ENCODE measurements around the gene SHISAL1.

The SHISAL1 gene

DNA sequence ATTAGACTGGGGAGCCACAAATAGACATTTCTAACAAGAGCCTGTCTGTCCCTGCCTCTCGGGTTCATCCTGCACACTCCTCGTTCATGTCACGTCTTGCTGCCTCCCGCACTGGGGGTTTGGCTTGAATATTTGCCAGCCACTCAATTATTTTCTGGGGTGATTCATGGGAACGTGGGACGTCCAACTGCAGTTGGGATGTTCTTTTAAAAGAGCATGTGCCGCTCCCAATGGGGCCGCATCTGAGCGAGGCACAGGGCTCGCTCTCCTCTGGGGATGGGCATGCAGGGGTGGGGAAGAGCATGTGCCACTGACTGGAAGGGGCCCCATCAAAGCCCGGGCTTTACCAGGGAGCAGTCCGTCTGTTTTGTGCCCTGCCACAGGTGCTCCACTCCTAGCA, 88.6 kb downstream of the SHISAL1 start:
- DNase-seq, result no peak

DNA sequence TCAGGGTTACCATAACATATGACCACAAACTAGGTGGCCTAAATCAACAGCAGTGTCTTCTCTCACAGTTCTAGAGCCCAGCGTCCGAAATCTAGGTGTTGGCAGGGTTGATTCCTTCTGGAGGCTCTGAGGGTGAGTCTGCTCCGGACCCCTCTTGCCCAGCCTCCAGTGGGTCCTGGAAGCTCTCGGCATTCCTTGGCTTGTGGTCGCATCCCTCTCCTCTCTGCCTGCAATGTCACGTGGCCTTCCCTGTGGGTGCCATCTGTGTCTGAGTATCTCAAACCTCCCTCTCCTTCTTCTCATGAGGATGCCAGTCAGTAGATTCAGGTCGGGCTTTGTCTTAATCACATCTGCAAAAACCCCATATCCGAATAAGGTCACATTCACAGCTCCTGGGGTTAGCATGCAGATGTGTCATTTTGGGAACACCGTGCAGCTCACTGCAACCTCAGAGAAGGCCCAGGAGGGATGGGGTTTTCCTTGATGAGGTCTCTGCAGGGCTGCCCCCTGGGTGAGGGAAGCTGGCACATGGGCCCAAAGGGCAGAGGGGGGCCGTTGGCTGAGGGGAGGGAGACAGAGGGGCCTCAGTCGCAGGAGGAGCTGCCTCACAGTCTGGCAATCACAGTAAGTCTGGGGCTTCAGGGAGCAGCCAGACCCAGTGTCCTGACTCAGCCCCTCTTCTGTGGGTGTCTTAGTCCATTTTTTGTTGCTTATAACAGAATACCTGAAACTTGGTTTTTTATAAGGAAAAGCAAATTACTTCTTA, 90.9 kb downstream of the SHISAL1 start:
- no peak for DNase-seq

DNA sequence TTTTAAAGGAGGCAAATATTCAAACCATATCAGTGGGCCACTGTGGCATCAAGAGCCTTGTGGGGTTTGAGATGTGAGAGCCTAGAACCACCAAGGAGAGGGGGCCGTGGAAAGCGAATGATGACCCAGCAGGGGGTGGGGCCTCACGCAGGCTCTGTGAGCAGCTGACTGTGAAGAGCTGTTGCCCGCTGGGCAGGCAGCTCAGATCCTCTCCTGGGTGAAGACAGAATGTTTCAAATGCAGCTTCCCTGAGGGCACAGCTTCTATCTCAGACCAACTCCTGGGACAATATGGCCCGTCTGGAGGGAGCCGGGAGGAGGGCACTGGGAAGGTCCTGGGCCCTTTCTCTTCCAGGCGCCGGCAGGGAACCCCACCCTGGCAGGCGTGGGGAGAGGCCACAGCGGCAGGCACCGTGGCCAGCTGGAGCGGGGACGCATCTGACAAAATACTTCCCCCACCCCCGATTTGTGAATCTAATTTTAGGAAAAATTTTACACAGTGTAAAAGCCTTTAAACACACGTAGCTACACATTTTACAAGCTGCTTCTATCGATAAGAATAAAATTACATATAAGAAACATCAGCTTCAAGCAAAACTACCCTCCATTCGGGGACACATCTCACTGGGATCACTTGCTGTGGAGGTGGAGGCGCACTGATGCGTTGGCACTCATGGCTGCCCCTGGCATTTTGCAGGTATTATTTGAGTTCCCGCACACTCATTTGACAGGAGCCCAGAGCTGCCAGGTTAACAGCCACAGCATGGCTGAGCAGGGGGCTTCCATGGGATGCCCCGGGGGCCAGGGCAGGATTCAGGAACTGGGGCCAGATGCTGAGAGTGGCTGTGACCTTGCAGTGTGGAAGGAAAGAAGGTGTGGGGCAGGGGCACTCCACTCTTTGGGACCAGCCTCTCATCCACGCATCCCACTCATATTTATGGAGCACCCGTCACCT, 91.7 kb downstream of the SHISAL1 start:
- no peak for DNase-seq

DNA sequence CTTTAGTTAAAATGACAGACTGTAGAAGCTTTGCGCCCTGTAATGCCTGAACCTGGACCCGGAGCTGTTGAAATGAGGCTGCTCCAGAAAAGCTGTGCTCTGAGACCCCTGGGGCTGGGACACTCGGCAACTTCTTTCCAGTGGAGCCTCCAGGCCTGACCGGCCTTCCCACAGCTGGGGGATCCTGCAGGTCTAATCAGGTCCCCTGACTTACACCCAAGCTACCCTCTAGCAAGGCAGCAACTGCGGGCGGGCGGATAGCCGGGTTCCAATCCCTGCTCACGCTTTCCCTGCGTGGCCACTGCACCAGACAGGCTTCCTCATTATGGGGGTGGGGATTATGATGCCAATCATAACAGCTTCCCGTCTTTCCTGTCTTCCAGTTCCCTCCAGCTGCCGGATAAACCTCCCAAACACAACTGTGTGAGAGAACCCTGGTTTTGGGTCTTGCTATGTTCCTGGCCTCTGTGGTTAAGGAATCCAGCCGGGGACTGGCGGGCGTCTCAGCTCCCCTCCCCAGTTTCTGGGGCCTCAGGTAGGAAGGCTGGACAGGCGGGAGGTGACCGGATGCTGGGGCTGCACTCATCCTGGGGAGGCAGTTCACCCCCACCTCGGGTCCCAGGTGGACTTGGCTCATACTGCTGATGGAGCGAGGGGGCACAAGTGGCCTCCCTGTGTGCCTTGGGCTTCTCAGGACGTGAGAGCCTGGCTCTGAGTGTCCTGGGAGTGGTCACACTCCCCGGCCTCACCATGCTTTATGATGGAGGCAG, 93.5 kb downstream of the SHISAL1 start:
- DNase-seq, result no peak

DNA sequence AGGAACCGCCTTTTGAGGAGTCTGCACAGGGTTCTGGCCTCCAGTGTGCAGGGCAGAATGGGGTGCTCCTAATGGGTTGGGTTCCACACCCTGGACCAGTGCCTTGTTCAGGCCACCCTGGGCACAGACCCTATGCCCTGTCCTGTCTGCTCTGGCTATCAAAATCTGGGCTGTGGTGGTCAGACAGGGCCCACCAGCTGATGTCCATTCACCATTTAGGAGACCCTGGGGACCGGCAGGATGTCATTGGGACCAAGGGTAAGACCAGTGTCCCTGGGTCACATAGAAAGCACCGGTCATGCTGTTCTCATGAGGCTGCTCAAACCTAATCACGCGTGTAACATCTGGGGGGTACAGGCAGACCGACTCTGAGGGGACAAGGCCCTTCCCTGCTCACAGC, 94.7 kb downstream of the SHISAL1 start:
- DNase-seq, result no peak

DNA sequence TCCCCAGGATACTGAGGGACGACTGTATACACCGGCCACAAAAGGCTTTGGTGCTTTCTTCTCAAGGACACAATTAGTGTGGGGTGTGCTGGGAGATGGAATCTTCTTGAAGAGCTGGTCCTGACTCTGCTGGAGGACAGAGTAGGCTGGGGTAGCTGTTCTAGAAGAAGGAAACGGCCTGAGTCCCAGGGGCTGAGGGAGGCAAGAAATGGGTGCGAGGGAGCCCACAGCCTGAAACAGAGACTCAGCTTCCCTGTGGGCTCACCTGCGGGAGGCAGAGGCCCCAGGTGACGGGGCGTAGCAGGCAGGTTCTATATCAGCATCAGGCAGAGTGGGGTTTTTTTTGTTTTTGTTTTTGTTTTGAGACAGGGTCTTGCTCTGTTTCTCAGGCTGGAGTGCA, 95.4 kb downstream of the SHISAL1 start:
- DNase-seq, result no peak

DNA sequence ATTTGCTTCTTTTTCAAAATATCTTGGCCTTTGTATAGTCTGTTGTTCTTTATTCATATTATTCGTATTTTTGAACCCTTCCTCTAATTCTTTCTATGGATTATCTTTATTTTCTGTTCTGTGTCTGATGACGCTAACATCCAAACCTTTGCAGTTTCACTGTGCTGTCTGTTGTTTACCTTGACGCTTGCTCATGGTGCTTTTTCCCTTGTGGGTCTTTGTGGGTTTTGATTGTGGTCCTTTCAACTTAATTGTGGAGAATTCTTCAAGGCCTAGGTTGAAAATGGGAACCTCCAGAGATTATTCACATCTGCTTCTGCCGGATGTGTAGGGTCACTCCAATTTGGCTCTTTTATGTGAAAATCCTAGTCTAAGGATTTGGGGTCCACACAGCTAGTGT, 97.5 kb downstream of the SHISAL1 start:
- DNase-seq, result no peak

DNA sequence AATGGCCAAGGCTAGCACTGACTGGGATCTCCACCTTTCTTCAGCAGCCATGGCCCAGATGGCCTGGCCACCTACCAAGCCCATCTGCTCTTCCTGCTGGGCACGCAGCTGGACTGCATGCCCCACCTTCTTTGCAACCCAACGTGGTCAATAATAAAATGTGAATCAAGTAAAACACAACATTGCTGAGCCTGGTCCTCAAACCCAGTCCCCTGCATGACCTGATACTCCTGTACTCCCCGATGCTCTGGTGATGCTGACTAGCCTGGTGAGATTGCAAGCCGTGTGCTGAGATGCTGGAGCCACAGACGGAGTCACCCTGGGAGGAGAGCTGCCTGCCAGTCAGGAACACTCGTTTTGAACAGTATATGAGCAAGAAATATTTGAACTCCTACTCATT, 98.0 kb downstream of the SHISAL1 start:
- DNase-seq, result no peak

DNA sequence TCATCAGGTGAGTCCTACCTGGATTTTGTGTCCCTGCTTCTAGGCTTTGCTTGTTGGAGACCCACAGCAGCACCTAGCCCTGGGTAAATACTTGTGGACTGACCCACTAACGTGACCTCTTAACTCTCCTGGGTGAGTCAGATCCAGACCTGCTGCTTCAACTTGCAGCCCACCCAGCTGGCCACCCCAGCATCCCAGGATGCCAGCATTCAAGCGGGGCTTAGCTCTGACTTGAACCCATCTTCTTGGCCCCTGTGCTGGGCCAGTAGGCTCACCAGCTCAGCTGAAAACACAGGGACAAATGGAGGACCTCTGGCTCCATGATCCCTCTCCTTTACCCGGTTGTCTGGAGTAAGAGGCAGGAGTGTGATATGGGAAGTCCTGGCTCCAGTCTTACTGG, 98.6 kb downstream of the SHISAL1 start:
- DNase-seq, result no peak

DNA sequence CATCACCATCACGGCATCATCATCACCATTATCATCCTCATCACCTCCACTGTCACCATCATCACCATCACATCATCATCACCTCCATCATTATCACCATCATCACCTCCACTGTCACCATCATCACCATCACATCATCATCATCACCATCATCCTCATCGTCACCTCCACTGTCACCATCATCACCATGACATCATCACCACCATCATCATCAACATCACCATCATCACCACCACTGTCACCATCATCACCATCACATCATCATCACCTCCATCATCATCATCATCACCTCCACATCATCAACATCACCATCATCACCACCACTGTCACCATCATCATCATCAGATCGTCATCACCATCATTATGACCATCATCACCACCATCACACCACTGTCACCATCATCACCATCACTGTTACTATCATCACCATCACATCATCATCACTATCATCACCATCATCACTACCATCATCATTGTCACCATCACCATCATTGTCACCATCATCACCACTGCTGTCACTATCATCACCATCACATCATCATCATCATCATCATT, 99.2 kb downstream of the SHISAL1 start:
- DNase-seq, result no peak

DNA sequence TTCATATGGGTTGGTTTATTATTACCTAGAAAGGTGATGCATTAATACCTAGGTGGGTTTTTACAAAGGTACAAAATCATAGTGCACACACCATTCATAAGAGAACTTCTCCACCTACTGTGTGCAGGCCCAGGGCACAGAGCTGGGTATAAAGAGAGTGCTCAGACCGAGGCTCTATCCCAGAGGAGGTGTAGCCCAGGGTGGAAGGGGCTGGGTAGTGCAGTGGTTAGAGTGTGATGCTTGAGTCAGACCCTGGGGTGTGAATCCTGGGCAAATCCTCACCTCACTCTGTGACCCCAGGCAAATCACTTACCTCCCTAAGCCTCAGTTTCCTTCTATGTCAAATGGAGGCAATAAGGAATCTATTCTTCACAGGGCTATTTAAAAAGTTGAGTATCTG, 99.8 kb downstream of the SHISAL1 start:
- no peak for DNase-seq

DNA sequence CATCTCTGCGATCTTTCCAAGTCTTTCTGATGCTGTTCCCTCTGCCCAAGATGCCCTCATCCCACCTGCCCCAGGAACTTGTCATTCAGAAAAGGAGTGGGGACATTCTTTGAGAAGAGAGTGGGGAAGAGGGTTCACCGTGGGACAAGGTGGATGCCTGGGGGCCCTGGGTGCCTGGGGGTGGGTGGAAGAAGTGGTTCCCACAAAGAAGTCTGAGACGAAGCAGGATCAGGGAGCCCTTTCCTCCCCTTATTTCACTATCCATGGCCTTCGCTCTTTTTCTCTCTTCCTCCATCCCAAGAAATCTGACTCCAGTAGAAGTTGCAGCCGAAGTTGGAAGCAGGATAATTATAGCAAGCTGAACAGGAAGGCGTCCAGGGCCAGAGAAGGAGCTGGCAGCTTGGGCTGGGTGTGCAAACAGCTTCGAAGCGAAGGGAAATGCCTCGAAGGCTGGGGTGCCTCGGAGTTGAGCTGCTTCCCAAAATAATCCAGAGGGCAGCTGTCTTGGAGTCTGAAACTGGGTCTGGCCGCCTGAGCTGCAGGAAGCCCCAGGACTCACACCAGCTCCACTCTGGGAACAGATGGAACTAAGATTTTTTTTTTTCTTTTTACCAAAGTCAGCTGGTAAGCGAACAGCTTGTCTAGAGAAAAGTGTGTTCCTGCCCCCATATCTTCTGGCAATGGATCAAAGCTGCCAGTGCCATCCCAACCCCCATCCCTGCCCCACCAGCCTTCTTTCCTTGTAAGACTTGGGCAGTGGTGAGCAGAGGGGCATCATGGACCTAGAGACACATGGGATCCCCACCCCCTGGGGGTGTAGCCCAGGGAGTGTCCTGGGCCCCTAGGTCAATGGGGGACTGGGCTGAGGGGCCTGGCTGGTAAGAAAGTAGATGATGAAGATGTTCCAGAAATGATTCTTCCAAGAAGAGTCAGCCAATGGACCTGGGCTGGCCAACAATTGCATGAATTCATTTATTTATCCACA, 100.5 kb downstream of the SHISAL1 start:
- no peak for DNase-seq

DNA sequence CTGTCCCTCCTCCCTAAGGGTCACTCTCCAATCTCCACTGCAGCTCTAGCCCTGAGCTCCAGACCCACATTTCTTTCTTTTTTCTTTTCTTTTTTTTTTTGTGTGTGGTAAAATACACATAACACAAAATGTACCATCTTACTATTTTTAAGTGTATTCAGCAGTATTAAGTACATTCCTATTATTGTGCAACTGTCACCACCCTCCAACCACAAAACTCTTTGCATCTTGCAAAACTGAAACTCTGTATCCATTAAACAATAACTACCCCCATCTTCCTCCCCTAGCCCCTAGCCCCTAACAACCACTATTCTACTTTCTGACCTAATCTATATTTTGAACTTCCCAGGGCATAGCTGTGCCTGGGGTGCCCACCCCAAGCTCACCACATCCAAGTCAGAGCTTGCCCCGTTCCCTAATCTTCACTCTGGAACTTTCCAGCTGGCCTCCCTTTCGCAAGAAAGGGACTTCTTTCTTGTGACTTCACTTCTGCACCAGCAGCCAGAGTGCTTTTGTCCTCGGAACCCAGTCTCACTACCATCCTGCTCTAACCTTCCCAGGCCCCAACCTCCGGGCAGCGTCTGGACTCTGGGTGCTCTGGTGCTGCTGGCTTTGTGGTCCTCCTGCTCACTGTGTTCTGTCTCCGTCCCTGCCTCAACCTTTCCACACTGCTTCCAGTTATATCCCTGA, 101.3 kb downstream of the SHISAL1 start:
- no peak for DNase-seq

DNA sequence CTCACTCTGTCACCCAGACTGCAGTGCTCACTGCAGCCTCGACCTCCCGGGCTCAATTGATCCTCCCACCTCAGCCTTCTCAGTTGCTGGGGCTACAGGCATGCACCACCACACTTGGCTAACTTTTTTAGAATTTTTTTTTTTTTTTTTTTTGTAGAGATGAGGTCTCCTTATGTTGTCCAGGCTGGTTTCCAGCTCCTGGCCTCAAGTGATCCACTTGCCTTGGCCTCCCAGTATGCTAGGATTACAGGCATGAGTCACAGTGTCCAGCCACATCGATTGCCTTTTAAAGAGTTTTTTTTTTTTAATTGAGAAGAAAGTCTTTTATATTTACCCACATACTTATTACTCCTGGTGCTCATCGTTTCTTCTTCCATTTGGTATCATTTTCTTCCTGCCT, 102.0 kb downstream of the SHISAL1 start:
- DNase-seq, result no peak

DNA sequence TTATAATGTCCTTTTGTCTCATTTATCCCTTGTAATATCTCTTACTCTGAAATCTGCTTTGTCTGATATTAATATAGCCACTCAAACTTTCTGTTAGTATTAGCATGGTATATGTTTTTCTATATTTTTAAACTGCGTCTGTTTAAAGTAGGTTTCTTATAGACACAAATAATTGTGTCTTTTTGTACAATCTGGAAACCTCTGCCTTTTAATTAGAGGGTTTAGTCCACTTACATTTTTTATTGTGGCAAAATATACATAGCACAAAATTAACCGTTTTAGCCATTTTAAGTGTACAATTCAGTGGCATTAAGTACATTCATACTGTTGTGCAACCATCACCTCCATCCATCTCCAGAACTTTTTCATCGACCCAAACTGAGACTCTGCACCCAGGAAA, 103.4 kb downstream of the SHISAL1 start:
- no peak for DNase-seq

DNA sequence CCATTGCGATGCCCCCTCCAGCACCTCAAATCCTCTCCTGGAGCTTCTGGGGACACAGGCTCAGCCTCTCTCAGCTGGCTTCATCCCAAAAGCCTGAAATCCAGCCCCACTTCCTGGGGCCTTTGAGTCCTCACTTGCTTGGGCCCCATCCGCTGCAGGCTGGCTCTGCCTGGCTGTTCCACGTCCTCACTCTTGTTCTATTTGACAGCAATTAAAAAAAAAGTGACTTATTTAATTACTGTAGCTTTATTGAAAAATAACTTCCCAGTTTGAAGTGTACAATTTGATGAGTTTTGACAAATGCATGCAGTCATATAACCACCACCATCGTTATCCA, 104.8 kb downstream of the SHISAL1 start:
- DNase-seq, result no peak

DNA sequence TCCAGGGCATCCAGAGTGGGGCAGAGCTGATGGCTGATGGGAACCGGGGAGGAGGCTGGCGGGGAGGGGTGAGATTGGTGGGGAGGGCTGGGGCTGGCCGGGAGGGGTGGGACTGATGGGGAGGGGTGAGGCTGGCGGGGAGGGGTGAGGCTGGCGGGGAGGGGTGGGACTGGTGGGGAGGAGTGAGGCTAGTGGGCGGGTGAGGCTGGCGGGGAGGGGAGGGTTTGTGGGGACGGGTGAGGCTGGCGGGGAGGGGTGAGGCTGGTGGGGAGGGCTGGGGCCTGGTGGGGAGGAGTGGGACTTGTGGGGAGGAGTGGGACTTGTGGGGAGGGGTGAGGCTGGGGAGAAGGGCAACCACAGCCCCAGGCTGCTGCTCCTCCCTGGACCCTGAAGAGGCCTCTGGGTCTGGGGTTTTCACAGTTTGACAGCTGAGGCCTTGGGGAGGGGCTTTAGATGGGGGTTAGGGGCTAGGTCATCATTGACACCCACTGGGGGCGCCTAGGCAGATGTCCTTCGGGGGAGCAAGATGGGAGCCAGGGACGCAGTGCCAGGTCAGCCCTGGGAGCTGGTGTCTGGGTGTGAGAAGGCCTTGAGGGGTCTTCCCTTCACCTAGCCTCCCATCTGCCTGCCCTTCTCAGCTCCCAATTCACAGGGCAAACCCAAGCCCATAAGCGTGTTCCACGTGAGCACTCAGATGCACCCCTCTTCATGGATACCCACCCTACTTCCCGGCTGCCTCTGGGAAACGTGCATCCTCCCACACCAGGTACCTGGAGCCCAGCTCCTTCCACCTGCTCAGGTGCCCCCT, 105.4 kb downstream of the SHISAL1 start:
- no peak for DNase-seq

DNA sequence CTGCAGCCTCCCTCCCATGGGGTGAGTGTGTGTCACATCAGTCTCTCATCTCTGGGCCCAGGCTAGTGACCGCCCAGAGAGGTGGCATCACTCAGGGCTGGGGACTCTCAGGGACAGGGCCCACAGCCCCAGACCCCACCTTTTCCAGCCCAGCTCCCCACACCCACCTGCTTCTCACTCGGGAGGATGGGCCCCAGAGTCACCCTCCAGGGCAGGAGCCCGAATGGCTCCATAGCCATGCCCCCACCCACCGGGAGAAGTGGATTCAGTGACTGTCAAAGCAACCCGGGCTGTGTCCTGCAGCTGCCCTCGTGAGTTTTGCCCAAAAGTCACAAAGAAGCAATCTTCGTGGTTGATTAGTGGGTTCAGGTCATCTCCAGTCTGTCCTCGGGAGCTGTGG, 106.1 kb downstream of the SHISAL1 start:
- DNase-seq, result no peak

DNA sequence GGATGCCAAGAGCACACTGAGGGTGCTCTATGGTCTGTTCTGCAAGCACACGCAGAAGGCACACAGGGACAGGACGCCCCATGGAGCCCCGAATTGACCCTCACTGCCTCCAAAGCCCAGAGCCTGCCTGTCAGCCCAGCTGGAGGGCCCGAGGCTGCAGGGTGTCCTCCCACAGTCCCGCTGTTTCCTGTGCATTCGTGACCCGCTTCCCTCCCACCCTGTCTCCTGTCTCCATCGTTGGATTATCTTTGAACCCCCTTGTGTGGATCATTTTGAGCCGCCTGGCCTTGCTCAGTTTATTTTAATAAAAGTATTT, 106.5 kb downstream of the SHISAL1 start:
- DNase-seq, result no peak

DNA sequence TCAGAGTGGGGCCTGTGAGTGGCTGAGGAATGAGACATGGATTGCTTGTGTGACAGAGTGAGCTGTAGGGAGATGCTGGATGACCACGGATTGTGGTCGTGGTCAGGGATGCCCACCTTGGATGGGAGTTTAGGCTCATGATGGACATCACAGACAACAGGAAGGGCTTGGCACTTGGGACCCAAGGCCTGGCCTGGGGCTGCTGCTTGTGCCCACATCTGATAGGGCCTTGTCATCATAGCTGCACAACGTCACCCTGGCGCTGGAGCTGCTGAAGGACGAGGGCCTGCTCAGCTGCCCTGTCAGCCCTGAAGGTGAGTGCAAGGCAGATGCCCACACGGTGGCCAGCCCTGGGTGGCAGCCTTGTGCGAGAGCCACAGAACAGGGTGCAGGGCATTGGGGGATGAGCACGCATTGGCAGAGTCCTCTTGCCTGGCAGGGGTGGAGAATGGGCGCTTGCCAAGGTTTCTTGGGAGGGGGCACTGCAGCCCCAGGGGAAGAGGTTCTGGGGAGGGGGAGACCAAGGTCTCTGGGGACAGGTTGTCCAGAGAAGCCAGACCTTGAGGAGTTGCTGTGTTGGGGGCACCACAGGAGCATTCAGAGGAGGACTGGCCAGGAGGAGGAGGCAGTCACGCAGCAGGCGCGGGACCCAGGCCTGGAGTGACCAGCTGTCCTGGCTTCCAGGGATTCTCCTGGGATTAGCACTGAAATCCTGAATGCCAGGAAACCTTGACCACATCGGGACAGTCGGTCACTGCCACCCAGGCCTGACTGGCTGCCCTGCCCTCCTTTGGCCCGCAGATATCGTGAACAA, 107.0 kb downstream of the SHISAL1 start:
- DNase-seq, result no peak

All from CD4-positive, alpha-beta T cell treated with Interleukin-21 for 1 hour (primary cell).